Esophagus muscularis mucosa (tissue), 3 donors: ENCODE results near the gene PITX1.

Experiments used
- CTCF ChIP-seq, 3 experiments: fragments of 200-600 bp in 2 of 3; fragments of 450-650 bp in 1 of 3; sonication (generic) in 2 of 3; IDR thresholded peaks; one replicate each; pipeline ENCODE4 v1.5.1; 2017 to 2019; ENCODE audit warnings: antibody characterized with exemption in 3 of 3, mild to moderate bottlenecking in 2 of 3, moderate library complexity in 1 of 3
- POLR2A ChIP-seq: fragments of 450-650 bp; IDR thresholded peaks from one replicate; pipeline ENCODE4 v1.6.1; 2017; ENCODE audit warnings: antibody characterized with exemption, moderate library complexity, mild to moderate bottlenecking, low read depth
- POLR2AphosphoS5 ChIP-seq, 2 donors: sonication (generic); formaldehyde crosslinking; IDR thresholded peaks; one replicate each; pipeline ENCODE4 v1.6.1; 2017; ENCODE audit warnings: antibody characterized with exemption in 2 of 2

GRCh38 chr5:135076051-135076491, 42.0 kb upstream of the PITX1 start:
- TF ChIP-seq CTCF (IDR thresholded peaks at IDR 0.05) (no peak), POLR2AphosphoS5 (IDR thresholded peaks at IDR 0.05) (no peak), POLR2A (no peak)
